ENCODE data around the gene CD47. TPM values are rescaled to one million over a fixed set of nuclear protein-coding genes. Genes with fewer than 3 reads are reported as not detected.

CD47 gene
- polyA plus RNA-seq, 1 of the 3 experiments (the other 2 are of a cell fraction): 19.6 TPM

DNA sequence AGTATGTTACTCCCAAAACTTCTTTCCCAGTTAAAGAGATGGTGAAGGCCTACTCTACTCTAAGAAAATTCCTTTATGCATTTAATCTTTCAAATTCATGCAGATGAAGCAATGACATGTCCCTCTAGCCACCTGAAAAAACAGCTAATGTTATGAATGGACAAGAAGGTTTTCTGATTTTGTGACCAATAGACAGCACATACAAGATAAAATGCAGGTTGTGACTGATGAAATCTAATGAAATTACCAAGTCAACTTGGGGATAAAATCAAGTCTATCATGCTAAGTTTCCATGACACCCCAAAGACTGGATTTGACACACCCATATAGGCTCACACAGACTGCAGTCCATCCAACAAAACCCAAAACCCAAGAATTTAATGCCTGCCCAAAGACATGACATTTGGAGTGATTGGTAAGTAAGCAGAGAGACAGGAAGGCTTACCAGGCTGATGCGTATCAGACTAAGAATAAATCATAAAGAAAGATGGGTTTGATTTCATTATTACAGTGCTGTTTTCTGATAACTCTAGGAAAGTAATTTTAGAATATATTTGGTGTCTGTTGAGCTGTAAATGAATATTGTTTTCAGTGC, 26.4 kb downstream of the CD47 start:
- Histone ChIP-seq H3K9ac (no peak overlapping the region), H3K79me2 (ENCODE audit: insufficient read depth) (no peaks in the 10 kb centered on the region), H3K27ac (ENCODE audit: low read depth in 2 of 2, low read length in 1 of 2) (no peak overlapping the region), H3K9me3 (no peaks in the 10 kb centered on the region), H3K4me3 (ENCODE audit: low read depth in 2 of 2, low read length in 1 of 2) (no peak overlapping the region), H3K4me2 (no peak overlapping the region), H3F3A (replicated peaks; ENCODE audit: insufficient read depth) (no peaks in the 10 kb centered on the region), H3K9me2 (no peaks in the 10 kb centered on the region), H4K20me1 (ENCODE audit: insufficient read depth) (no peaks in the 10 kb centered on the region), H3K4me1 (ENCODE audit: control insufficient read depth in 1 of 2, insufficient read depth in 2 of 2, low read depth in 1 of 2, low read length in 1 of 2) (no peaks in the 10 kb centered on the region; a peak in 2 of 4 replicates), H3K36me3 (replicated peaks in 1 of 2; ENCODE audit: control insufficient read depth in 1 of 2, insufficient read depth in 2 of 2, low read length in 1 of 2) (peaks cover 18 to 31% of the 10 kb centered on the region in 2 experiments), H3K27me3 (ENCODE audit: insufficient read depth) (no peaks in the 10 kb centered on the region), H2AFZ (ENCODE audit: low read depth) (no peak overlapping the region)
- POLR2A ChIA-PET: no interaction called here
- TF ChIP-seq CHD2 (IDR thresholded peaks at IDR 0.05; ENCODE audit: low read length, partially characterized antibody): no peak
- no peak for TF ChIP-seq EP300 (IDR thresholded peaks at IDR 0.05; ENCODE audit: borderline replicate concordance in 1 of 2, low read depth in 1 of 2, low read length in 1 of 2)
- no peak for TF ChIP-seq ELF1 (IDR thresholded peaks at IDR 0.05)
- no peak for TF ChIP-seq JUND (IDR thresholded peaks at IDR 0.05)
- TF ChIP-seq, protein P1, sequence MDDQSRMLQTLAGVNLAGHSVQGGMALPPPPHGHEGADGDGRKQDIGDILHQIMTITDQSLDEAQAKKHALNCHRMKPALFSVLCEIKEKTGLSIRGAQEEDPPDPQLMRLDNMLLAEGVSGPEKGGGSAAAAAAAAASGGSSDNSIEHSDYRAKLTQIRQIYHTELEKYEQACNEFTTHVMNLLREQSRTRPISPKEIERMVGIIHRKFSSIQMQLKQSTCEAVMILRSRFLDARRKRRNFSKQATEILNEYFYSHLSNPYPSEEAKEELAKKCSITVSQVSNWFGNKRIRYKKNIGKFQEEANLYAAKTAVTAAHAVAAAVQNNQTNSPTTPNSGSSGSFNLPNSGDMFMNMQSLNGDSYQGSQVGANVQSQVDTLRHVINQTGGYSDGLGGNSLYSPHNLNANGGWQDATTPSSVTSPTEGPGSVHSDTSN (IDR thresholded peaks at IDR 0.05): no peak
- no peak for TF ChIP-seq GATA2 (CRISPR knock-in tag; IDR thresholded peaks at IDR 0.05)
- no peak for TF ChIP-seq YY1 (IDR thresholded peaks at IDR 0.05; ENCODE audit: low read depth)
- TF ChIP-seq, protein P2, sequence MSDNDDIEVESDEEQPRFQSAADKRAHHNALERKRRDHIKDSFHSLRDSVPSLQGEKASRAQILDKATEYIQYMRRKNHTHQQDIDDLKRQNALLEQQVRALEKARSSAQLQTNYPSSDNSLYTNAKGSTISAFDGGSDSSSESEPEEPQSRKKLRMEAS (IDR thresholded peaks at IDR 0.05; ENCODE audit: low read depth): no peak
- no peak for TF ChIP-seq RXRA (IDR thresholded peaks at IDR 0.05; ENCODE audit: borderline replicate concordance, low read depth)
- TF ChIP-seq TAF1 (IDR thresholded peaks at IDR 0.05; ENCODE audit: borderline replicate concordance, low read depth, low read length): no peak
- CTCF ChIA-PET: interaction anchor here (0.6 to 0.9 kb wide), 2 partner anchors 10 to 424 kb away, joined by 3 to 4 read pairs; no protein-coding TSS in a partner anchor
- no peak for DNase-seq
- WGBS (ENCODE audit: low lambda C conversion rate): 100% methylated on average over 1 of the region's 1 CpG

DNA sequence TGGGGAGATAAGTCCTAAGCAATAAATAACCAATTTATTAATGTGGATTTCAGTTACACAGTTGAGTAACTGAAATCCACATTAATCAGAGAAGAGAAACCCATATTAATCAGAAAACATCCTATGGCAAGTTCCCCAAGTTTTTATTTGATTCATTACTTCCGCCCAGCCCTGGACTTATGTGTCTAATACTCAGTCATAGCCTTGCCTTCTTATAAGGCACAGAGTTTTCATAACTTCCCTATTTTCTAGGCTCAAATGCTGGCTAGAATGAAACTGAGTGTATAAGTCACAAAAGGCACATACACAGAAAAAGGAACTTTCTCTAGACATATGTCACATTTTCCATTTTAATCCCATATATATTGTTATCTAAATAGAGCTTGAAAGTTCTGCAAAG, 28.8 kb downstream of the CD47 start:
- WGBS (ENCODE audit: low lambda C conversion rate): 96% methylated on average over 1 of the region's 1 CpG
- CTCF ChIA-PET: no interaction called here

More for the DNA sequence above, 28.8 kb downstream of the CD47 start:
- Histone ChIP-seq H4K20me1 (ENCODE audit: insufficient read depth) (no peaks in the 10 kb centered on the region), H3K9me3 (no peaks in the 10 kb centered on the region), H3K79me2 (ENCODE audit: insufficient read depth) (no peaks in the 10 kb centered on the region), H3F3A (replicated peaks; ENCODE audit: insufficient read depth) (no peaks in the 10 kb centered on the region), H3K27me3 (ENCODE audit: insufficient read depth) (no peaks in the 10 kb centered on the region), H3K4me2 (no peak overlapping the region), H3K9me2 (no peaks in the 10 kb centered on the region), H3K27ac (ENCODE audit: low read depth in 2 of 2, low read length in 1 of 2) (no peak overlapping the region), H2AFZ (ENCODE audit: low read depth) (no peak overlapping the region), H3K9ac (no peak overlapping the region), H3K36me3 (replicated peaks in 1 of 2; ENCODE audit: control insufficient read depth in 1 of 2, insufficient read depth in 2 of 2, low read length in 1 of 2) (peaks cover 17 to 45% of the 10 kb centered on the region in 2 experiments), H3K4me3 (ENCODE audit: low read depth in 2 of 2, low read length in 1 of 2) (no peak overlapping the region), H3K4me1 (ENCODE audit: control insufficient read depth in 1 of 2, insufficient read depth in 2 of 2, low read depth in 1 of 2, low read length in 1 of 2) (no peaks in the 10 kb centered on the region; a peak in 1 of 4 replicates)
- TF ChIP-seq, protein P3, sequence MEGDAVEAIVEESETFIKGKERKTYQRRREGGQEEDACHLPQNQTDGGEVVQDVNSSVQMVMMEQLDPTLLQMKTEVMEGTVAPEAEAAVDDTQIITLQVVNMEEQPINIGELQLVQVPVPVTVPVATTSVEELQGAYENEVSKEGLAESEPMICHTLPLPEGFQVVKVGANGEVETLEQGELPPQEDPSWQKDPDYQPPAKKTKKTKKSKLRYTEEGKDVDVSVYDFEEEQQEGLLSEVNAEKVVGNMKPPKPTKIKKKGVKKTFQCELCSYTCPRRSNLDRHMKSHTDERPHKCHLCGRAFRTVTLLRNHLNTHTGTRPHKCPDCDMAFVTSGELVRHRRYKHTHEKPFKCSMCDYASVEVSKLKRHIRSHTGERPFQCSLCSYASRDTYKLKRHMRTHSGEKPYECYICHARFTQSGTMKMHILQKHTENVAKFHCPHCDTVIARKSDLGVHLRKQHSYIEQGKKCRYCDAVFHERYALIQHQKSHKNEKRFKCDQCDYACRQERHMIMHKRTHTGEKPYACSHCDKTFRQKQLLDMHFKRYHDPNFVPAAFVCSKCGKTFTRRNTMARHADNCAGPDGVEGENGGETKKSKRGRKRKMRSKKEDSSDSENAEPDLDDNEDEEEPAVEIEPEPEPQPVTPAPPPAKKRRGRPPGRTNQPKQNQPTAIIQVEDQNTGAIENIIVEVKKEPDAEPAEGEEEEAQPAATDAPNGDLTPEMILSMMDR (IDR thresholded peaks at IDR 0.05): no peak
- TF ChIP-seq, protein P4, sequence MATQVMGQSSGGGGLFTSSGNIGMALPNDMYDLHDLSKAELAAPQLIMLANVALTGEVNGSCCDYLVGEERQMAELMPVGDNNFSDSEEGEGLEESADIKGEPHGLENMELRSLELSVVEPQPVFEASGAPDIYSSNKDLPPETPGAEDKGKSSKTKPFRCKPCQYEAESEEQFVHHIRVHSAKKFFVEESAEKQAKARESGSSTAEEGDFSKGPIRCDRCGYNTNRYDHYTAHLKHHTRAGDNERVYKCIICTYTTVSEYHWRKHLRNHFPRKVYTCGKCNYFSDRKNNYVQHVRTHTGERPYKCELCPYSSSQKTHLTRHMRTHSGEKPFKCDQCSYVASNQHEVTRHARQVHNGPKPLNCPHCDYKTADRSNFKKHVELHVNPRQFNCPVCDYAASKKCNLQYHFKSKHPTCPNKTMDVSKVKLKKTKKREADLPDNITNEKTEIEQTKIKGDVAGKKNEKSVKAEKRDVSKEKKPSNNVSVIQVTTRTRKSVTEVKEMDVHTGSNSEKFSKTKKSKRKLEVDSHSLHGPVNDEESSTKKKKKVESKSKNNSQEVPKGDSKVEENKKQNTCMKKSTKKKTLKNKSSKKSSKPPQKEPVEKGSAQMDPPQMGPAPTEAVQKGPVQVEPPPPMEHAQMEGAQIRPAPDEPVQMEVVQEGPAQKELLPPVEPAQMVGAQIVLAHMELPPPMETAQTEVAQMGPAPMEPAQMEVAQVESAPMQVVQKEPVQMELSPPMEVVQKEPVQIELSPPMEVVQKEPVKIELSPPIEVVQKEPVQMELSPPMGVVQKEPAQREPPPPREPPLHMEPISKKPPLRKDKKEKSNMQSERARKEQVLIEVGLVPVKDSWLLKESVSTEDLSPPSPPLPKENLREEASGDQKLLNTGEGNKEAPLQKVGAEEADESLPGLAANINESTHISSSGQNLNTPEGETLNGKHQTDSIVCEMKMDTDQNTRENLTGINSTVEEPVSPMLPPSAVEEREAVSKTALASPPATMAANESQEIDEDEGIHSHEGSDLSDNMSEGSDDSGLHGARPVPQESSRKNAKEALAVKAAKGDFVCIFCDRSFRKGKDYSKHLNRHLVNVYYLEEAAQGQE (IDR thresholded peaks at IDR 0.05; ENCODE audit: low read depth, low read length): no peak
- TF ChIP-seq SIN3A (IDR thresholded peaks at IDR 0.05; ENCODE audit: borderline replicate concordance, low read depth, low read length): no peak
- no peak for TF ChIP-seq POLR2AphosphoS5 (IDR thresholded peaks at IDR 0.05; ENCODE audit: low read depth, low read length)
- no peak for TF ChIP-seq YY1 (IDR thresholded peaks at IDR 0.05; ENCODE audit: low read depth)
- TF ChIP-seq, protein P2 (IDR thresholded peaks at IDR 0.05; ENCODE audit: low read depth): no peak
- no peak for TF ChIP-seq TCF12 (IDR thresholded peaks at IDR 0.05)
- TF ChIP-seq TEAD4 (IDR thresholded peaks at IDR 0.05; ENCODE audit: borderline replicate concordance, insufficient read depth): no peak
- TF ChIP-seq RFX5 (IDR thresholded peaks at IDR 0.05; ENCODE audit: low read length): no peak
- TF ChIP-seq FOXJ3 (CRISPR knock-in tag; IDR thresholded peaks at IDR 0.05): no peak
- no peak for TF ChIP-seq EZH2phosphoT487 (IDR thresholded peaks at IDR 0.05; ENCODE audit: borderline replicate concordance, low read depth)
- no peak for TF ChIP-seq GABPA (IDR thresholded peaks at IDR 0.05; ENCODE audit: low read depth)
- no peak for DNase-seq
- POLR2A ChIA-PET: no interaction called here

Measured in SK-N-SH (cell line).